Neural cell (in vitro differentiated cells): ENCODE results near the gene COPRS. TPM values are rescaled to one million over a fixed set of nuclear protein-coding genes. Genes with fewer than 3 reads are reported as not detected.

ENCODE experiments used
- H2AFZ ChIP-seq: fragments of 200-600, 300-800 bp; sonication (generic), shearing (Covaris generic); 2 replicates; pipeline ENCODE4 v1.6.0; 2014; ENCODE audit warnings: low read depth, mild to moderate bottlenecking, antibody characterized with exemption, low read length, moderate library complexity
- H3F3A ChIP-seq: fragments of 200-600 bp; shearing (Covaris generic); 2 replicates; pipeline ENCODE4 v1.6.1; 2016; ENCODE audit warnings: mild to moderate bottlenecking, moderate library complexity, mixed read lengths, antibody characterized with exemption, low read length; ENCODE audit not compliant: insufficient read depth, poor library complexity, severe bottlenecking
- H3K27ac ChIP-seq: fragments of 200-600, 300-800 bp; sonication (generic), shearing (Covaris generic); 2 replicates; pipeline ENCODE4 v1.5.1; 2014; ENCODE audit warnings: mild to moderate bottlenecking, low read length, moderate library complexity
- H3K27me3 ChIP-seq: fragments of 300-800, 200-600 bp; sonication (generic), shearing (Covaris generic); 2 replicates; pipeline ENCODE4 v1.6.0; 2014; ENCODE audit warnings: mild to moderate bottlenecking, low read depth, low read length, moderate library complexity; ENCODE audit not compliant: insufficient read depth
- H3K36me3 ChIP-seq: fragments of 300-800, 200-600 bp; sonication (generic), shearing (Covaris generic); 2 replicates; pipeline ENCODE4 v1.5.1; 2014; ENCODE audit warnings: mild to moderate bottlenecking, antibody characterized with exemption, low read length, moderate library complexity; ENCODE audit not compliant: insufficient read depth
- H3K4me2 ChIP-seq: fragments of 300-800, 200-600 bp; sonication (generic), shearing (Covaris generic); 2 replicates; pipeline ENCODE4 v1.6.0; 2014; ENCODE audit warnings: mild to moderate bottlenecking, low read length
- H3K4me3 ChIP-seq: fragments of 300-800, 200-600 bp; sonication (generic), shearing (Covaris generic); 2 replicates; pipeline ENCODE4 v1.5.1; 2014; ENCODE audit warnings: mild to moderate bottlenecking, low read length, moderate library complexity
- H3K79me2 ChIP-seq: fragments of 200-600 bp; shearing (Covaris generic); replicated peaks from 2 replicates; pipeline ENCODE4 v1.6.0; 2014; ENCODE audit warnings: mild to moderate bottlenecking, low read length, moderate library complexity; ENCODE audit not compliant: insufficient read depth
- H3K9ac ChIP-seq: fragments of 300-800, 200-600 bp; sonication (generic), shearing (Covaris generic); 2 replicates; pipeline ENCODE4 v1.6.1; 2016; ENCODE audit warnings: mild to moderate bottlenecking, low read length, mixed read lengths
- H3K9me2 ChIP-seq: fragments of 200-600 bp; shearing (Covaris generic); 2 replicates; pipeline ENCODE4 v1.6.1; 2016; ENCODE audit warnings: mild to moderate bottlenecking, low read length, mixed read lengths; ENCODE audit not compliant: insufficient read depth
- H3K9me3 ChIP-seq: fragments of 200-600, 300-800 bp; sonication (generic), shearing (Covaris generic); 2 replicates; pipeline ENCODE4 v1.6.1; 2016; ENCODE audit warnings: mild to moderate bottlenecking, mixed run types, low read length, moderate library complexity, mixed read lengths
- H4K20me1 ChIP-seq: fragments of 200-600 bp; shearing (Covaris generic); 2 replicates; pipeline ENCODE4 v1.6.1; 2016; ENCODE audit warnings: mild to moderate bottlenecking, mixed run types; ENCODE audit not compliant: insufficient read depth
- EP300 ChIP-seq: fragments of 450-650 bp; conservative IDR thresholded peaks from 2 replicates; pipeline ENCODE4 v1.6.1; 2014; ENCODE audit warnings: antibody characterized with exemption, mild to moderate bottlenecking, moderate library complexity; ENCODE audit not compliant: poor library complexity, severe bottlenecking
- EZH2 ChIP-seq: fragments of 200-600, 300-800 bp; shearing (Covaris generic), sonication (generic); IDR thresholded peaks from 2 replicates; pipeline ENCODE4 v1.6.1; 2014; ENCODE audit warnings: antibody characterized with exemption, low read length, borderline replicate concordance, mild to moderate bottlenecking; ENCODE audit not compliant: insufficient read depth, poor library complexity, severe bottlenecking
- MXI1 ChIP-seq: fragments of 450-650 bp; conservative IDR thresholded peaks from 2 replicates; pipeline ENCODE4 v1.6.1; 2014; ENCODE audit warnings: antibody characterized with exemption, mild to moderate bottlenecking; ENCODE audit not compliant: poor library complexity, severe bottlenecking
- POLR2AphosphoS5 ChIP-seq: IDR thresholded peaks from 2 replicates; pipeline ENCODE4 v1.6.1; 2012
- RAD21 ChIP-seq: fragments of 450-650 bp; conservative IDR thresholded peaks from 2 replicates; pipeline ENCODE4 v1.6.1; 2014; ENCODE audit warnings: antibody characterized with exemption, mild to moderate bottlenecking, moderate library complexity
- SMC3 ChIP-seq: fragments of 450-650 bp; conservative IDR thresholded peaks from 2 replicates; pipeline ENCODE4 v1.6.1; 2014; ENCODE audit warnings: antibody characterized with exemption, mild to moderate bottlenecking, moderate library complexity; ENCODE audit not compliant: poor library complexity
- TAF1 ChIP-seq: IDR thresholded peaks from 2 replicates; pipeline ENCODE4 v1.6.1; 2012; ENCODE audit warnings: low read depth
- polyA plus RNA-seq: library from polyadenylated mRNA; depleted of rRNA; stranded (reverse); fragments of >200 nt; gene quantifications from 2 replicates; pipeline ENCODE4 v1.2.3, GENCODE V29; 2014
- TF ChIP-seq, protein P1 (sequence below): IDR thresholded peaks from 2 replicates; pipeline ENCODE4 v1.6.1; 2012; ENCODE audit warnings: borderline replicate concordance
- TF ChIP-seq, protein P2 (sequence below): fragments of 450-650 bp; IDR thresholded peaks from 2 replicates; pipeline ENCODE4 v1.5.1; 2014; ENCODE audit warnings: antibody characterized with exemption, mild to moderate bottlenecking, moderate library complexity; ENCODE audit not compliant: poor library complexity, severe bottlenecking

COPRS gene
- polyA plus RNA-seq, 1 donor from 2014 or later: 67.9 TPM

GRCh38 chr17:31824766-31825360 lies 34.2 kb downstream of the COPRS start:
- Histone ChIP-seq H3K9me3 (no peaks in the 10 kb centered on the region), H3K9ac (no peak overlapping the region), H3F3A (no peaks in the 10 kb centered on the region), H4K20me1 (no peaks in the 10 kb centered on the region), H3K4me3 (no peak overlapping the region), H3K9me2 (no peaks in the 10 kb centered on the region), H3K27ac (no peak overlapping the region), H2AFZ (no peak overlapping the region), H3K79me2 (no peaks in the 10 kb centered on the region), H3K4me2 (no peak overlapping the region), H3K27me3 (no peaks in the 10 kb centered on the region), H3K36me3 (no peaks in the 10 kb centered on the region)
- TF ChIP-seq SMC3 (no peak), EP300 (no peak), EZH2 (no peak), POLR2AphosphoS5 (no peak), RAD21 (no peak), MXI1 (no peak), TAF1 (no peak)
- TF ChIP-seq, protein P1, sequence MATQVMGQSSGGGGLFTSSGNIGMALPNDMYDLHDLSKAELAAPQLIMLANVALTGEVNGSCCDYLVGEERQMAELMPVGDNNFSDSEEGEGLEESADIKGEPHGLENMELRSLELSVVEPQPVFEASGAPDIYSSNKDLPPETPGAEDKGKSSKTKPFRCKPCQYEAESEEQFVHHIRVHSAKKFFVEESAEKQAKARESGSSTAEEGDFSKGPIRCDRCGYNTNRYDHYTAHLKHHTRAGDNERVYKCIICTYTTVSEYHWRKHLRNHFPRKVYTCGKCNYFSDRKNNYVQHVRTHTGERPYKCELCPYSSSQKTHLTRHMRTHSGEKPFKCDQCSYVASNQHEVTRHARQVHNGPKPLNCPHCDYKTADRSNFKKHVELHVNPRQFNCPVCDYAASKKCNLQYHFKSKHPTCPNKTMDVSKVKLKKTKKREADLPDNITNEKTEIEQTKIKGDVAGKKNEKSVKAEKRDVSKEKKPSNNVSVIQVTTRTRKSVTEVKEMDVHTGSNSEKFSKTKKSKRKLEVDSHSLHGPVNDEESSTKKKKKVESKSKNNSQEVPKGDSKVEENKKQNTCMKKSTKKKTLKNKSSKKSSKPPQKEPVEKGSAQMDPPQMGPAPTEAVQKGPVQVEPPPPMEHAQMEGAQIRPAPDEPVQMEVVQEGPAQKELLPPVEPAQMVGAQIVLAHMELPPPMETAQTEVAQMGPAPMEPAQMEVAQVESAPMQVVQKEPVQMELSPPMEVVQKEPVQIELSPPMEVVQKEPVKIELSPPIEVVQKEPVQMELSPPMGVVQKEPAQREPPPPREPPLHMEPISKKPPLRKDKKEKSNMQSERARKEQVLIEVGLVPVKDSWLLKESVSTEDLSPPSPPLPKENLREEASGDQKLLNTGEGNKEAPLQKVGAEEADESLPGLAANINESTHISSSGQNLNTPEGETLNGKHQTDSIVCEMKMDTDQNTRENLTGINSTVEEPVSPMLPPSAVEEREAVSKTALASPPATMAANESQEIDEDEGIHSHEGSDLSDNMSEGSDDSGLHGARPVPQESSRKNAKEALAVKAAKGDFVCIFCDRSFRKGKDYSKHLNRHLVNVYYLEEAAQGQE: no peak
- TF ChIP-seq, protein P2, sequence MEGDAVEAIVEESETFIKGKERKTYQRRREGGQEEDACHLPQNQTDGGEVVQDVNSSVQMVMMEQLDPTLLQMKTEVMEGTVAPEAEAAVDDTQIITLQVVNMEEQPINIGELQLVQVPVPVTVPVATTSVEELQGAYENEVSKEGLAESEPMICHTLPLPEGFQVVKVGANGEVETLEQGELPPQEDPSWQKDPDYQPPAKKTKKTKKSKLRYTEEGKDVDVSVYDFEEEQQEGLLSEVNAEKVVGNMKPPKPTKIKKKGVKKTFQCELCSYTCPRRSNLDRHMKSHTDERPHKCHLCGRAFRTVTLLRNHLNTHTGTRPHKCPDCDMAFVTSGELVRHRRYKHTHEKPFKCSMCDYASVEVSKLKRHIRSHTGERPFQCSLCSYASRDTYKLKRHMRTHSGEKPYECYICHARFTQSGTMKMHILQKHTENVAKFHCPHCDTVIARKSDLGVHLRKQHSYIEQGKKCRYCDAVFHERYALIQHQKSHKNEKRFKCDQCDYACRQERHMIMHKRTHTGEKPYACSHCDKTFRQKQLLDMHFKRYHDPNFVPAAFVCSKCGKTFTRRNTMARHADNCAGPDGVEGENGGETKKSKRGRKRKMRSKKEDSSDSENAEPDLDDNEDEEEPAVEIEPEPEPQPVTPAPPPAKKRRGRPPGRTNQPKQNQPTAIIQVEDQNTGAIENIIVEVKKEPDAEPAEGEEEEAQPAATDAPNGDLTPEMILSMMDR: no peak

DNA sequence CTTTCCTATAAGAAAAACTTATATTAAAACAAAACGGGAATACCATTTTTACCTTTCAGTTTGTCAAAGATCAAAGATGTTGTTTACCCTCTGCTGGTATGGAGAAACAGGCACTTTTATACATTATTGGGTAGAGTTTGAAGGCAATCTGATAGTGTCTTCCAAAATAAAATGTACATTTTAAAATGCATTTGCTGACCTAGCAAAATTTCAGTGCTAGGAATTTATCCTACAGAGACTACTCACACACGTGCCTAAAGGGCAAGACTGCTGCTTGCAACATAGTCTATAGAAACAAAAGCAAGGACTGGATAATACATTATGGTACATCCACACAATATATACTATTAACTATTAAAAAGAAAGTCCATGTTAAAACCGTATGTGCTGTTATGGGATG lies 36.0 kb downstream of the COPRS start:
- Histone ChIP-seq H3K9ac (no peak overlapping the region), H3K79me2 (no peaks in the 10 kb centered on the region), H3K4me3 (no peak overlapping the region), H3F3A (no peaks in the 10 kb centered on the region), H3K27me3 (no peaks in the 10 kb centered on the region), H2AFZ (no peak overlapping the region), H3K9me3 (no peaks in the 10 kb centered on the region), H3K27ac (no peak overlapping the region), H4K20me1 (no peaks in the 10 kb centered on the region), H3K36me3 (no peaks in the 10 kb centered on the region), H3K4me2 (no peak overlapping the region), H3K9me2 (no peaks in the 10 kb centered on the region)
- TF ChIP-seq EZH2: no peak
- no peak for TF ChIP-seq TAF1
- no peak for TF ChIP-seq EP300
- TF ChIP-seq, protein P1: no peak
- no peak for TF ChIP-seq SMC3
